NCI-H2196 (cell line): ENCODE data around the gene KCNIP4.
"Not testable (repeated sequence)": the region's sequence is repeated elsewhere in the genome, so short reads cannot be mapped to it uniquely, and the experiment has no call there.

Experiments
- DNase-seq: peaks from one replicate; lab custom pipeline; 2025; ENCODE audit not compliant: unreplicated experiment; lab: John Stamatoyannopoulos, UW

The KCNIP4 gene

GRCh38 chr4:21948347-21949072, at the start of gene KCNIP4:
Gene KCNIP4, minus strand, starts transcription at chr4:21948772.
- no peak for DNase-seq

GRCh38 chr4:21996618-21997017, 48.0 kb upstream of the KCNIP4 start:
- DNase-seq, result not testable (repeated sequence)

GRCh38 chr4:21992330-21992729, 43.8 kb upstream of the KCNIP4 start:
- DNase-seq, result no peak

- no peak for DNase-seq
These were observed 43.0 kb upstream of the KCNIP4 start for GRCh38 chr4:21991562-21991961.

- no peak for DNase-seq
These were observed 42.5 kb upstream of the KCNIP4 start for GRCh38 chr4:21991050-21991449.

- DNase-seq, result no peak
These were observed 40.8 kb upstream of the KCNIP4 start for GRCh38 chr4:21989351-21989750.

GRCh38 chr4:21986307-21986706, 37.7 kb upstream of the KCNIP4 start:
- DNase-seq, result no peak

GRCh38 chr4:21982087-21982486, 33.5 kb upstream of the KCNIP4 start:
- no peak for DNase-seq

- DNase-seq, result no peak
These were observed 30.6 kb upstream of the KCNIP4 start for GRCh38 chr4:21979196-21979595.

GRCh38 chr4:21976166-21976565, 27.6 kb upstream of the KCNIP4 start:
- DNase-seq, result no peak

GRCh38 chr4:21973850-21974249, 25.3 kb upstream of the KCNIP4 start:
- DNase-seq, result no peak

DNA sequence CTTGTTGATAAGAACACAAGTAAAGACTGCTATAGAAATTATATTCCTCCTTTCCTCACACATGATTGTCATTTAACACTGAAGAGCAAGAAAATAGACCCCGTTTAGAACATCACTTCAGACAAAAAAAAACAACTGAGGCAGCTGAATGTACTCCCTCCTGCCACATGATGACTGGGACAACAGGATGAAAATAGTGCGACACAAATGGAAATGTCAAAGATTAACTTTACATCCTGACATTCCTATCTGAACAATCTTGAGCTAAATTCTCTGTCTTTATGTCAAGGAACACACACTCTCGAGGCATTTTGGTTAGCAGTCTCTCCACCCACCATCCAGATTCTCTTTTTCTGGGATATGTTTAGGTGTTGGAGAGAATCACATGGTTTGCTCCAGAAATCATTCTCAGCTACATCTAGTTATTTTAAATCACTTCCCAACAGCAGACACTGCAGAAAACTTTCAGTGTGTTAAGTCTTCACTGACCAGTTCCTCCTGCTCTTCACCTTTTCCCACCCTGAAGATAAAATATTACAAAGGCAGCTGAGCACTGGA, 16.3 kb upstream of the KCNIP4 start:
- DNase-seq, result no peak

- DNase-seq, result no peak
These were observed 14.1 kb upstream of the KCNIP4 start for GRCh38 chr4:21962691-21963090.

DNA sequence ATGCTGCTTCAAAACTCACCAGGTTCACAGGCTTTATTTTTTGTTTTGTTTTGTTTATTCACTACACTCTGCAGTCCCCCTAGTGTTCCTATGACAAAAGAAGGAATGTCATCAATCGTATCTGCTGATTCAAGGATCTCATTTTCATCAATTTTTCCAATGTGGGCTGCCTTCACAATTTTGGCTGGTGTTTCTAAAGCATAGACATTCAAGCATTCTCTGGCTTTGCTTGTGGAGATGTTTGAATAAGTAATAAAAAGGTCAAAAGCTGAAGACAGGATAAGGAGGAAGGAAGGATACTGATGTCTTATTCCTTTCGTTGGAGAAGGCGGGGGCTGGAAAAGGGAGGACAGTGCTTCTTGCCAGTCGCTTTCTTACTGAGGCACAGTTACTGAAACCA, 12.2 kb upstream of the KCNIP4 start:
- no peak for DNase-seq

DNA sequence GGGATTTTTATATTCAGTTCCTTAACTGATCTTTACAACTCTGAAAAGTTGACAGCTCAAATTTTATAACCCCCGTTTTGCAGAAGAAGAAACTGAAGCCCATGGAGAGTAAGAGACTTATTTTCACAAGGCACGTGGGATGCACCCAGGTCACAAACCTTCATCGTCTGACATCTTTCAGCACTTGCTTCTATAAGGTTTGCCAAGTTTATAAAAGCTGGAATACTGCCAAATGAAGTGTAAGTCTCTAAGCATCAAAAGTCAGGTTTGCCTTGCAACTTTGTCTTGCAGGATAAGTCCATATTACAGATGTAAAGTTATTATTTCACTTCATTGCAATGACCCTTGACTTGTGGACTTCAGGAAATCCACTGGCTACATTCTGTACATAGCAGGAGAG, 6.3 kb upstream of the KCNIP4 start:
- DNase-seq, result no peak

GRCh38 chr4:21953653-21954052, 5.1 kb upstream of the KCNIP4 start:
- DNase-seq, result no peak

DNA sequence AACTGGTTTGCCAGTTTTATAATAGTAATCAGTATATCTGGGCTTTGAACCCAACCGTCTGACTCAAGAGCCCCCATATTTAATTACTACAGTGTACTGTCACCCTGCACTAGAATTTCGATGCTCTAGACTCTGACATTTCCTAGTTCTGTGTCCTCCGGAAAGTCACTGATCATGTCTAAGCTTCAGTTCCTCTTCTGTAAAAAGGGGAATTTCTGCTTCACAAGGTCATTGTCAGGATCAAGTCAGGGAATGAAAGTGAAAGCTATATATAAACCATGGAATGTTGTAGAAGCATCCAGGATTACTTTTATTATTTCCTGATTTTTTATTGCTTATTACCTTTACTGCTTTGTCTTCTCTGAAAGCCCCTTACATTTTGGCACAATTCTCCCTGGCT, 4.0 kb upstream of the KCNIP4 start:
- no peak for DNase-seq

GRCh38 chr4:21949073-21949457, 493 bp upstream of the KCNIP4 start:
- DNase-seq, result no peak

GRCh38 chr4:21947791-21948346, 703 bp downstream of the KCNIP4 start:
- DNase-seq, result no peak

DNA sequence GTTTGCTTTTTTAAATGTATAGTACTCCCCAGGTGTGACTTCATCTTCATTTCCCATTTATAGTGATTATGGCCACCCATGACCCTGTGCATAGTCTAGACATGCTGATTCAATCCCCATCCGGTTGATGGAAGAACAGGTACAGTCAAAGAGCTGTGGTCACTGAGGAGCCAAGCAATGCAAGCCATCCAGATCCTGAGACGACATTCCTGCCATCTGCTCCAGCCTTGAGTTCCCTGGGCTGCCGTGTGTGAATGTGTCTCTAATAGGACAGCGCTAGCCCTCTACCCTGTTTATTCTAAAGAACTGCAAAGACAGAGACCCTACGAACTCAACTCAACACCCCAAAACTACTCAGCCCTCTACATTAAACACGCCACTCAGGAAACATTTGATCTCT, 1.7 kb downstream of the KCNIP4 start:
- no peak for DNase-seq

DNA sequence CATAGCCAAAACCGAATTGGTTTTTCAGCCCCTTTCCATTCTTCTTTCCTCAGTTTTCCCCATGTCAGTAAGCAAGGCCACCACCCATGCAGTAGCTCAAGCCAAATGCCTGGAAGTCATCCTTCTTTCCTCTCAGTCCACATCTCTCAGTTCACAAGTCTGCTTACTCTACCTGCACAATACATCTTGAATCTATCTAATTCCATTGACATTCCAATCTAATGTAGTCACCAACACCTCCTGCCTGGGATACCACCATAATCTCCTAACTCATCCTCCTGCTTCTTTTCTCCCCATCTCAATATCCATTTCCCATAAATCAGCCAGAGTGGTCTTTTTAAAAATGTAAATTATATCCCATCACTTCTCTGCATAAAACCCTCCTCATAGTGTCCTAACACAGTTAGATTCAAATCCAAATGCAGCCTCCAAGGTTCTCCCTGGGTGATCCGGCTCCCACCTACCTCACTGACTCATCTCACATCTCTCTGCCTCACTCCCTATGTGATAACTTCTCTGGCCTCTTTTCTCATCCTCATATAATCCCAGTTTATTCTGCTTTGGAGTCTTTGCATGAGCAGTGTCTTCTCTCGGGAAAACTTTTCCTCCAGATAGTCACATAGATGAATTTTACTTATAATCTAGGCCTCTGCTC, 26.9 kb downstream of the KCNIP4 start:
- no peak for DNase-seq

- DNase-seq, result no peak
These were observed 32.8 kb downstream of the KCNIP4 start for GRCh38 chr4:21915761-21916160.
